Duodenal mucosa (tissue), 2 donors: ENCODE data around the gene PDCL3.

ENCODE experiments used
- H3K27ac ChIP-seq: one replicate; pipeline ENCODE4 v1.7.0; 2013; ENCODE audit warnings: low read depth, low read length
- H3K27me3 ChIP-seq, 2 donors: one replicate each; pipeline ENCODE4 v1.7.0; 2013; ENCODE audit warnings: low read length in 2 of 2, control low read depth in 1 of 2; ENCODE audit not compliant: insufficient read depth in 2 of 2, control insufficient read depth in 1 of 2
- H3K36me3 ChIP-seq, 2 donors: one replicate each; pipeline ENCODE4 v1.7.0; 2013; ENCODE audit warnings: low read length in 2 of 2, control low read depth in 1 of 2; ENCODE audit not compliant: insufficient read depth in 2 of 2, control insufficient read depth in 1 of 2
- H3K4me1 ChIP-seq, 2 donors: one replicate each; pipeline ENCODE4 v1.7.0; 2013; ENCODE audit warnings: low read length in 2 of 2, control low read depth in 1 of 2; ENCODE audit not compliant: insufficient read depth in 2 of 2, control insufficient read depth in 1 of 2
- H3K4me3 ChIP-seq, 2 donors: one replicate each; pipeline ENCODE4 v1.7.0; 2013; ENCODE audit warnings: low read length in 2 of 2, low read depth in 1 of 2
- H3K9ac ChIP-seq, 2 donors: one replicate each; pipeline ENCODE4 v1.7.0; 2013; ENCODE audit warnings: low read length in 2 of 2, low read depth in 1 of 2
- H3K9me3 ChIP-seq, 2 donors: one replicate each; pipeline ENCODE4 v1.7.0; 2013; ENCODE audit warnings: low read length in 2 of 2, control low read depth in 1 of 2; ENCODE audit not compliant: control insufficient read depth in 1 of 2

The PDCL3 gene

DNA sequence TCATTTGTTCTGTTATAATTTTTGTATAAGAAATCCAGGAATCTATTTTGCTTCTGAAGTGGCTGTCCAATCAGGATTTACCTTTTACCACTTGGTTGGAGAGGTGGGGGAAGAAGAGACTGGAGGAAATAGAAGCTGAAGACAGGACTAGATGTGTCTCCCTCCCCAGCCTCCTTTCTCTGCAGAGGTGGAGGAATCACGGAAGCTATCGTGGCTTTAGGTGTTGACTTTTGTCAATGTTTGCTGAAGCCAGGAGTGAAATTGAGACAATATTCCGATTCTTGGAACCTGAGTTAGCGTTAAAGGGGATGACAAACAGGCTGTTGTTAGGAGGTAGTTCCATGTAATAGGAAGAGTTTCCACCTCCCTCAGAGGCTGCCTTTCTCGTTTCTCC is 43.5 kb downstream of the PDCL3 start:
- no peak overlapping the region for H3K9ac ChIP-seq
- no peaks in the 10 kb centered on the region for H3K36me3 ChIP-seq
- no peaks in the 10 kb centered on the region for H3K4me1 ChIP-seq
- H3K4me3 ChIP-seq: no peak overlapping the region
- H3K9me3 ChIP-seq: no peaks in the 10 kb centered on the region
- peaks cover 0 to 3% of the 10 kb centered on the region in 2 donors for H3K27me3 ChIP-seq
- H3K27ac ChIP-seq: no peak overlapping the region

DNA sequence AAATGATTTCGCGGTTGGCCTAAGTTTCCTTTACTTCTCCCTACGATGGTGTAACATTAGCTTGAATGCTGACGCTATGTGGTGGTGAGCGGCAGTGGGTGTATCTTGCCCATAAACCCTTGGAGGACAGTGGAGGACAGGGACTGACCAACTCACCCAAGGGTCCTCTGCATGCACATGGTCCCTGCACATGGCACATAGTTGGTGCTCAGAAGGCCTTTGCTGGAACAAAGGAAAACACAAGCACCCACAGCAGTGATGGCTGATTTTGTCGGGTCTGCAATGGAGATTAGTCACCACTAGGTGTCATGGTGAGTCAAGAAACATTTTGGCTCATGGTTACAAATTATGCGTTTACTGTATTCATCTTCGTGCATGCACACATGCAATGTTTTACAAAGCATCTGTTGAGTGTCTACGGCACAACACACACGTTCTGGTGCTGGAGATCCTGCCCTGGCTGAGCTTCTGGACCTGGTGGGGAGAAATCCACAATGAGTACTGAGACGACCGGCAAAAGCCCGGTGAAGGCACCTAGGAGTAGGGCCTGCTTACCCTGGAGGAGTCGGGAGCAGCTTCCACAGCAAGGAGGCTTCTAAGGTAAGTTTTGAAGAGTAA is 44.0 kb downstream of the PDCL3 start:
- H3K9me3 ChIP-seq: no peaks in the 10 kb centered on the region
- H3K36me3 ChIP-seq: no peaks in the 10 kb centered on the region
- no peak overlapping the region for H3K4me3 ChIP-seq
- no peak overlapping the region for H3K27ac ChIP-seq
- no peak overlapping the region for H3K9ac ChIP-seq
- no peaks in the 10 kb centered on the region for H3K4me1 ChIP-seq
- H3K27me3 ChIP-seq: peaks cover 0 to 3% of the 10 kb centered on the region in 2 donors

DNA sequence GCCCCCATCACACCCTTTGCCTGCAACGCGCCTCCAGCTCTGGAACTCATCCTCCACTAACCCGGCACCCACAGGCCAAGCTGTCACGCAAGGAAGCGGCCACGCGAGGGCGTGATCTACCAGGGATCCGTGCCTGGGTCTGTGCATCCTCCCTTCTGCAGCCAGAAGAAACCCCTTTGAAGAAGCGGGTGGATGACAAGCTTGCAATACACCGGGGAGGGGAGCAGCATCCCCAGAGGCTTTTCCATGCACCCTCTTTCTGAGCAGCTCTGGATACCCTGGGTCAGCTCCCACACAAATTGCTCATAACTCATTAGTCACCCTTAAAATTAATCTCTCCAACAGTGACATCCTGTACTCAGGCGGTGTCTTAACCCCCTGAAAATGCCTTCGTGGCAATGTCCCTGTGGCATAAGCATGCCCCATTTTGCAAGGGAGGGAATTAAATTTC is 47.6 kb downstream of the PDCL3 start:
- Histone ChIP-seq H3K27me3 (peaks cover 0 to 3% of the 10 kb centered on the region in 2 donors), H3K4me1 (no peaks in the 10 kb centered on the region), H3K4me3 (no peak overlapping the region), H3K9me3 (no peaks in the 10 kb centered on the region), H3K27ac (no peak overlapping the region), H3K9ac (no peak overlapping the region), H3K36me3 (no peaks in the 10 kb centered on the region)

DNA sequence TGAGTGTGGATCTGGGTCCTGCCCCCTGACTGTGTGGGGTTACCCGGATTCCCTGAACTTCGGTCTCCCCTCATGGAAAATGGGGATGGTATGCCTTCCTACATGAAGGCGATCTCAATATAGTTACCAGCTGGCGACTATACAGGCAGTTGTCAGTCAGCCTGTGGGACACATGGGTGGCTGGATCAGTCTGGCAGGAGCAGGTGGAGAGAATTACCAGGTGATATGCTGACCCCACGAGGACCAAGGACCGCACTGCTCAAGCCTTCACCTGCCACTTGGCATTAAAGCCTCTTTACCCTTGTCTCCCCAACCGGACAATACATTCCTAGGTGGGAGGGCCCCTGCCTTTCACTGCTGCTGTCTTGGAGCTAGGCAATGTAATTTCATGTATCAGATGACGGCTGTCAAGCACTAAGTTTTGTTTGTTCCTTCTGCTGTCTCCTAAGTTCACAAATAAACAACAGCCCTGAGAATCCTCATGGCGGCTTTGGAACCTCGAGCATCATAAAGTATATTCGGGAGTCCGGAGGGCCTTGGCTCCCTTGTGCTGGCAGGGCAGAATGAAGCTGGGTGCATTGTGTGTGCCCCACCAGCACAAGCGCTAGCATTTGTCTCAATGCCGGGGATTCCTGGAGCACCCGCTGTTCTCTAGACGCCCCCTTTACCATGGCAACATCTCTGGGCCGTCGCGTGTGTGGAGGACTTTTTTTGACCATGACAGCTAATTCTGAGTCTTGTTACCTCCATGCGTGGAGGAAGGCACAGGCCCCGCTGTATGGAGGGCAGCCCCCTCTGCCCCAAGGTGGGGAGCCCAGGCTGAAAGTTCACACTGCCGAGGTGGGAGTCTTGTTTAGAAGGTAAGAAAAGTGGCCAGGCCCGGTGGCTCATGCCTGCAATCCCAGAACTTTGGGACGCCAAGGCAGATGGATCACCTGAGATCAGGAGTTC is 48.6 kb downstream of the PDCL3 start:
- Histone ChIP-seq H3K36me3 (no peaks in the 10 kb centered on the region), H3K4me1 (no peaks in the 10 kb centered on the region), H3K27me3 (peaks cover 0 to 3% of the 10 kb centered on the region in 2 donors), H3K27ac (no peak overlapping the region), H3K9ac (no peak overlapping the region), H3K4me3 (no peak overlapping the region), H3K9me3 (no peaks in the 10 kb centered on the region)

DNA sequence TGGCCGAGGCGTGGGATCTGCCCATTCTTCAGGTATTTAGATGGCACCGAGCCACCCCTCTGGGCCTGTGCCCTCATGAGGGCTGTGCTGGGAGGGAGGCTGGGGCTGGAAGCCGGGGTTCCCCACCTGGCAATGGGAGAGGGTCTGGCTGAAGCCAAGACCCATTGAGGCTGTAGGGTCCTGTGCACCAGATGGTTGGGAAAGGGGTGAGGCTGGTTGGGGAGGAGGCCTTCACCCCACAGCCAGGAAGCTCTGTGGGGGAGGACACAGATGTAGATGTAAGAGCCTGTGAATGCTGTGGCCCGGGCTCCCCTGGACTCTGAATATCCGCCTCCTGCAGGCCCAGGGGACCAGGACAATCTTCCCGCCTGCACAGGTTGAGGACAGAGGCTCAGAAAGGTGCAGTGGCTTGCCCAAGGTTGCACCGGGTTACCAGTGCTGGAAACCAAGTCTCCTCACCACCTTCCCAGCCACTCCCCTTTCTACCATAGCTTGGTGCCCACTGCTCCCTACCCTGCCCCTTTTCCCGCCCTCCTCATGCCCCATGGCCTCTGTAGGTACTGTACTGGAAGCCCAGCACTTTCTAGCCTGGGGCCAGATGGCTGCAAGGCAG is 49.7 kb downstream of the PDCL3 start:
- H3K27ac ChIP-seq: no peak overlapping the region
- H3K4me1 ChIP-seq: no peaks in the 10 kb centered on the region
- peaks cover 0 to 3% of the 10 kb centered on the region in 2 donors for H3K27me3 ChIP-seq
- H3K9ac ChIP-seq: no peak overlapping the region
- no peak overlapping the region for H3K4me3 ChIP-seq
- no peaks in the 10 kb centered on the region for H3K36me3 ChIP-seq
- no peaks in the 10 kb centered on the region for H3K9me3 ChIP-seq

DNA sequence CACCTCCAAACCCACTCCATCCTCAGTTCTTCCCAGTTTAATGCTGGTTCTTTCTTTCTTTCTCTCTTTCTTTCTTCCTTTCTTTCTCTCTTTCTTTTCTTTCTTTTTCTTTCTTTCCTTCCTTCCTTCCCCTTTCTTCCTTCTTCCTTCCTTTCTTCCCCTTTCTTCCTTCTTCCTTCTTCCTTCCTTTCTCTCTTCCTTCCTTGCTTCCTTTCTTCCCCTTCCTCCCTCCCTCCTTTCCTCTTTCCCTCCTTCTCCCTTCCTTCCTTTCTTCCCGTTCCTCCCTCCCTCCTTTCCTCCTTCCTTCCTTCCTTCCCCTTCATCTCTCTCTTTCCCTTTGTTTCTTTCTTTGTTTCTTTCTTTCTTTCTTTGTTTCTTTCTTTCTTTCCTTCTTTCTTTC is 50.9 kb downstream of the PDCL3 start:
- H3K9me3 ChIP-seq: no peaks in the 10 kb centered on the region
- no peak overlapping the region for H3K9ac ChIP-seq
- H3K4me3 ChIP-seq: no peak overlapping the region
- H3K27ac ChIP-seq: no peak overlapping the region
- H3K36me3 ChIP-seq: no peaks in the 10 kb centered on the region
- H3K27me3 ChIP-seq: peaks cover 0 to 3% of the 10 kb centered on the region in 2 donors
- no peaks in the 10 kb centered on the region for H3K4me1 ChIP-seq

DNA sequence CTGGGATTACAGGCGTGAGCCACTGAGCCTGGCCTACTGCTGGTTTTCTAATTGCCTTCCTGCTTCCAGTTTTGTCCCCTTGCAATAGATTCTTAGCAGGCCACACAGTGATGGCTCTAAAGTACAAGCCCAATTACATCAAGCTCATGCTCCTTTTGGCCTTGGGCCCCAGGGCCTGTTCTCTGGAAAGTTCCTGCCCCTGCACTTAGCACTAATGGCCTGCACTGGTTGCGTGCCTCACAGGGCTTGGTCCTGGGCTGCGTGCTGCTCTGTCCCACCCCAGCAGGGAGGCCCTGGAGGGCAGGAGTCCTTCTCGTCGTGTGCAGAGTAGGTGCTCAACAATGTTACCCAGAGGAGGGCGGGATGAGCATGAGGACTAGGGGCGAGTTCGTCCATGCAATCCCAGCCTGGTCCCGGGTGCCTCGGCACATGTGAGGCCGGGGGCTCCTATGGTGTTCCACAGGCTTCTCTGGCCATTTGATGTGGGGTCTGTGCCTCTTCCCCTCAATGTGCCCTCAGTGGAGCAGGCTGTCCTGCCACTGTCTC is 51.7 kb downstream of the PDCL3 start:
- no peak overlapping the region for H3K9ac ChIP-seq
- H3K4me1 ChIP-seq: no peaks in the 10 kb centered on the region
- peaks cover 0 to 3% of the 10 kb centered on the region in 2 donors for H3K27me3 ChIP-seq
- H3K9me3 ChIP-seq: no peaks in the 10 kb centered on the region
- no peaks in the 10 kb centered on the region for H3K36me3 ChIP-seq
- no peak overlapping the region for H3K27ac ChIP-seq
- H3K4me3 ChIP-seq: no peak overlapping the region

DNA sequence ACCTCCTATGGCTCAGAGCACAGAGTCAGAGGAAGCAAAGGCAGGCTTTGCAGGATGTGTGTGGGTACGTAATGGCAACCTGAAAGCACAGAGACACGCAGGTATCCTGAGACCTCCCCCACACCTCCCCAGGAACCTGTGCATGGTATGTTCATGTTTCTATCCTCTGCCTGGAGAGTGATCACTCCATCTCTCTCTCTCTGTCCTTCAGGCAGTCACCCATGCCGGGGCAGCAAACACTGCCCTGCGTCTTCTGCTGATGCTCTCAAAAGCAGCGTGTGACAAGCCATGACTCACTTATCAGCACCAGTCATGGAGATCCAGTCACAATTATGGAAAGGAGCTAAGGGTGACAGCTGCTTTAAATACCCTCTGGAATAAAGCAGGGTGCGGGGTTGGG is 52.7 kb downstream of the PDCL3 start:
- Histone ChIP-seq H3K4me1 (no peaks in the 10 kb centered on the region), H3K9me3 (no peaks in the 10 kb centered on the region), H3K27me3 (peaks cover 0 to 3% of the 10 kb centered on the region in 2 donors), H3K36me3 (no peaks in the 10 kb centered on the region), H3K27ac (no peak overlapping the region), H3K9ac (no peak overlapping the region), H3K4me3 (no peak overlapping the region)

DNA sequence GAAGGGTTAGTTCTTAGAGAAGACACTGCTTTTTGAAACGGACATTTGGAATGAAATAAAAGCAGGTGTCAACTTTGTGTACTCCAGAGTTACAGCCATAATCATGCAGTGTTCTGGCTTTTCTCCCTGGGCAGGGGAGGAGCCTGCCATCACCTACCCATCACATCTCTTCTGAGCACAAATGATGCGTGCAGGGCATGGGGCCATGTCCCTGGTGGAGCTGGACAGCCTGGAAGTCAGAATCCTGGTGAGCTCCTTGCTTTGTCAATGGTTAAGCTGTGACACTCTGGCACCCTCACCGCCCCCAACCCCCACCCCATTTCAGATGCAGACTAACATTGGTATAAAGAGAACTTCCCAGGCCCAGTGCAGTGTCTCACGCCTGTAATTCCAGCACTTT is 53.1 kb downstream of the PDCL3 start:
- Histone ChIP-seq H3K9ac (no peak overlapping the region), H3K4me3 (no peak overlapping the region), H3K36me3 (no peaks in the 10 kb centered on the region), H3K9me3 (no peaks in the 10 kb centered on the region), H3K27me3 (peaks cover 0 to 3% of the 10 kb centered on the region in 2 donors), H3K4me1 (no peaks in the 10 kb centered on the region), H3K27ac (no peak overlapping the region)
